ENCODE measurements around the gene NBEAL1.

Gene NBEAL1

DNA sequence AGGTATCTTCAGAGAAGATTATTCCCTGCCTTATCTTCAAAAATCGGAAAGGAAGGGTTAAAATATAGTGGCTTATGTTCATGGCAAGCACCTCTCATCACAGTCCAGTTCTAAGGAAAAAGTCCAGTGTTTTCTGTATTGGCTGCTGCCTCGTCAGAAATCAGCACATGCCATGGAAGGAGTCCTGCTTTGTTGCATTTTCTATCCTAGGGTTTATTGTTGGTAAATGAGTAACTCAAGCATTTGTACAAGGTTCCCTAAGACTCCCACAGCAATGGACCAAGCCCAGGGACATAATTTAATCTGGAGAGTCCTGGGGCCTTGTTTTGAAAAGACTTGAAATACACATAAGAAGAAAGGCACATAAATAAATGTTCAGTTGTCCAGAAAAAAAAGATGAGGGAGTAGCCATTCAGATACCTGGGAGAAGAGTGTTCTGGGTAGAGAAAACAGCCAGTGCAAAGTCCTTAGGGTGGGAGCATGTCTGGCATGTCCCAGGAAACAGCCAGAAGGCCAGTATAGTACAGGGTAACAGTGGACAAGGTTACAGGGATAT lies 26.4 kb downstream of the NBEAL1 start:
- no peak for DNase-seq (ENCODE audit: low read depth)
- TF ChIP-seq, protein P1, sequence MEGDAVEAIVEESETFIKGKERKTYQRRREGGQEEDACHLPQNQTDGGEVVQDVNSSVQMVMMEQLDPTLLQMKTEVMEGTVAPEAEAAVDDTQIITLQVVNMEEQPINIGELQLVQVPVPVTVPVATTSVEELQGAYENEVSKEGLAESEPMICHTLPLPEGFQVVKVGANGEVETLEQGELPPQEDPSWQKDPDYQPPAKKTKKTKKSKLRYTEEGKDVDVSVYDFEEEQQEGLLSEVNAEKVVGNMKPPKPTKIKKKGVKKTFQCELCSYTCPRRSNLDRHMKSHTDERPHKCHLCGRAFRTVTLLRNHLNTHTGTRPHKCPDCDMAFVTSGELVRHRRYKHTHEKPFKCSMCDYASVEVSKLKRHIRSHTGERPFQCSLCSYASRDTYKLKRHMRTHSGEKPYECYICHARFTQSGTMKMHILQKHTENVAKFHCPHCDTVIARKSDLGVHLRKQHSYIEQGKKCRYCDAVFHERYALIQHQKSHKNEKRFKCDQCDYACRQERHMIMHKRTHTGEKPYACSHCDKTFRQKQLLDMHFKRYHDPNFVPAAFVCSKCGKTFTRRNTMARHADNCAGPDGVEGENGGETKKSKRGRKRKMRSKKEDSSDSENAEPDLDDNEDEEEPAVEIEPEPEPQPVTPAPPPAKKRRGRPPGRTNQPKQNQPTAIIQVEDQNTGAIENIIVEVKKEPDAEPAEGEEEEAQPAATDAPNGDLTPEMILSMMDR (IDR thresholded peaks at IDR 0.05; ENCODE audit: insufficient read depth, low read depth, low read length, missing control alignments), result no peak
- H3K4me3 ChIP-seq (ENCODE audit: low read length), result no peak overlapping the region

DNA sequence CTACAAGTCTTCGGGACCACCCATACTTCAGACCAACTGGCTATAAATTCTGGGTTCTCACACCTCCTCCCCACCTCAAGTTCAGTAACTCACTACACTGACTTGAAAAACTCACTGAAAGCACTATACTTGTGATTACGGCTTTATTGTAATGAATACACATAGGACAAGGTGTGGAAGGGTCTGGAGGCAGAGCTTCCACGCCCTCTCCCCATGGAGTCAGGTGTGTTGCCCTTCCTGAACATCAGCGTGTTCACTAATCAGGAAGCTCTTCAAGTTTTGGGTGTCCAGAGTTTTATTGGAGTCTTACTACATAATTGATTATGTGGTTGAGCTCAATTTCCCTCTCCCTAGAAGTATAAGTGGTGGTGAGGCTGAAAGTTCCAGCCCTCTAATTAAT lies 27.5 kb downstream of the NBEAL1 start:
- TF ChIP-seq, protein P1 (IDR thresholded peaks at IDR 0.05; ENCODE audit: insufficient read depth, low read depth, low read length, missing control alignments), result no peak
- H3K4me3 ChIP-seq (ENCODE audit: low read length), result no peak overlapping the region
- no peak for DNase-seq (ENCODE audit: low read depth)

DNA sequence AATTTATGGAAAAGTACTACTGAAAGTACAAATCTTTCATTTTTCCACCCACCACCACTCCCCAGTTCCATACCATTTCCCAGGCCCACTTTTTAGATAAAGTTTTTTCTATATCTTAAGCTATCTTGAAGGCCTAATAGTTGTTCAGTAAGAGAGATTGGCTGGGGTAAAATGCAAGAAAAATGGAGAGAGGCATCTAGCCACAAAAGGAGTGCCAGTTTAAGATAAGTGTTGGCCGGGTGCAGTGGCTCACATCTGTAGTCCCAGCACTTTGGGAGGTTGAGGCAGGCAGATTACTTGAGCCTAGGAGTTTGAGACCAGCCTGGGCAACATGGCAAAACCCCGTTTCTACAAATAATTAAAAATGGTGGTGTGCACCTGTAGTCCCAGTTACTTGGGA lies 28.6 kb downstream of the NBEAL1 start:
- TF ChIP-seq, protein P1 (IDR thresholded peaks at IDR 0.05; ENCODE audit: insufficient read depth, low read depth, low read length, missing control alignments), result no peak
- no peak for DNase-seq (ENCODE audit: low read depth)
- H3K4me3 ChIP-seq (ENCODE audit: low read length), result no peak overlapping the region

DNA sequence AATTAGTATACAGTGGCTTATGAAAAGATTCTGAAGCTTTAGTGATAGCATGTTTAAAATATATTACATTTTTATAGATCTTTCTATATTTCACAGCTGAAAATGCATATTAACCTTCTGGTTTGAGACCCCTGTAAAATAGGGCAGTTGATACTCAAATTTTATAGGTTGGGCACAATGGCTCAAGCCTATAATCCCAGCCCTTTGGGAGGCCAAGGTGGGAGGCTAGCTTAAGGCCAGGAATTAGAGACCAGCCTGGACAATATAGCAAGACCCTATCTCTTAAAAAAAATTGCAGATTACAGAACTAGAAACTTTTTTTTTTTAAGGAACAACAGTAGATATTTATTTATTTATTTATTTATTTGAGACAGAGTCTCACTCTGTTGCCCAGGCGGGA lies 31.2 kb downstream of the NBEAL1 start:
- DNase-seq (ENCODE audit: low read depth), result no peak
- TF ChIP-seq, protein P1 (IDR thresholded peaks at IDR 0.05; ENCODE audit: insufficient read depth, low read depth, low read length, missing control alignments), result no peak
- H3K4me3 ChIP-seq (ENCODE audit: low read length), result no peak overlapping the region

DNA sequence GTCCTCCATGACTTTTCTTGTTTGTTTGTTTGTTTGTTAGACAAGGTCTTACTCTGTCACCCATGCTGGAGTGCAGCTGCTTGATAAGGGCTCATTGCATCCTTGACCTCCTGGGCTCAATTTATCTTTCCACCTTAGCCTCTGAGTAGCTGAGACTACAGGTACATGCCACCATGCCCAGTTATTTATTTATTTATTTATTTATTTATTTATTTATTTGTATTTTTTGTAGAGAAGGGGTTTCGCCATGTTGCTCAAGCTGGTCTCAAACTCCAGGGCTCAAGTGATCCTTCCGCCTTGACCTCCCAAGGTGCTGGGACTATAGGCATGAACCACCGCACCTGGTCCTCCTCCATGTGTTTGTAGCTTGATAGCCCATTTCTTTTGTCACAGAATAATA lies 37.9 kb downstream of the NBEAL1 start:
- DNase-seq (ENCODE audit: low read depth), result no peak
- TF ChIP-seq, protein P1 (IDR thresholded peaks at IDR 0.05; ENCODE audit: insufficient read depth, low read depth, low read length, missing control alignments), result no peak
- no peak overlapping the region for H3K4me3 ChIP-seq (ENCODE audit: low read length)

DNA sequence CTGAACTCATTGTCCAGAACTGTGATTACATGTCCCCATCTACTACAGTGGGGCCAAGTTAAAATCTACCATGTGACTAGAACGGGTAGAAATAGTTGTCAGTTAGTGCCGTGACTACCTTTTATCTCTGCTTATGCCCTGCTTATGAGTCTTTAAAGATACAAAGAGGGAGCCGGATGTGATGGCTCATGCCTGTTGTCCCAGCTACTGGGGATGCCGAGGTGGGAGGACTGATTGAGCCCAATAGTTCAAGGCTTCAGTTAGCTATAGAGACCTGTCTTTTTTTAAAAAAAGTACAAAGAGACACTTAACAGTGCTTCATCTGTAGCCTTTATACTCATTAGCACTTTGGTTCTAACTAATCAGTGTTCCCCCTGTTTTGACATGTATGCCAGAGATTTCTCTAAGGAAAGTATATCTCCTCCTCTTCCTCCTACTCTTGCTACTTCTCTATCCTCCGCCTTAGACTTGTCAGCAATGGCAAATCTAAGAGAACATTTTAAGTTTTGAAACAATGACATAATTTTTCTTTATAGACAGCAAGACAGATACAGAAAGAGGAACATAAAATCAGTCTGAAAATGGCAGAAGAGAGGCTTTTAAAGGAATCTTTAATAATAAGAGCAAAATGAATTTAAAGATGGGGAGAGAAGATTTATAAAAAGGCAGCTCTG lies 45.0 kb downstream of the NBEAL1 start:
- DNase-seq (ENCODE audit: low read depth), result no peak
- no peak overlapping the region for H3K4me3 ChIP-seq (ENCODE audit: low read length)
- TF ChIP-seq, protein P1 (IDR thresholded peaks at IDR 0.05; ENCODE audit: insufficient read depth, low read depth, low read length, missing control alignments), result no peak

DNA sequence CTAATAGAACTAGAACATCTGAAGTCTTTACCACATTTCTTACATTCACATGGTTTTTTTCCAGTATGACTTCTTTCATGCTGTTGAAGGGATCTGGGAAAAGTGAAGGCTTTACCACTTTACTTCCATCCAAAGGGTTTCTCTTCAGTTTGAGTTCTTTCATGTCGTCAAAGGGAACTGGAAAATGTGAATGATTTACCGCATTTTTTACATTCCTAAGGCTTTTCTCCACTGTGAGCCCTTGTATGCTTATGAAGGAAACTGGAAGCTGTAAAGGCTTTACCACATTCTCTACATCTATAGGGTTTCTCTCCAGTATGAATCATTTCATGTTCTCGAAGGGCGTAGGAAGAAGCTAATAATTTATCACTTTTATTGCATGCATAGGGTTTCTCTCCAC lies 46.7 kb downstream of the NBEAL1 start:
- TF ChIP-seq, protein P1 (IDR thresholded peaks at IDR 0.05; ENCODE audit: insufficient read depth, low read depth, low read length, missing control alignments), result no peak
- DNase-seq (ENCODE audit: low read depth), result no peak
- H3K4me3 ChIP-seq (ENCODE audit: low read length), result no peak overlapping the region

Measured in epithelial cell of esophagus (primary cell).